Lower leg skin (tissue), 4 donors: ENCODE measurements around the gene DCDC2. TPM values are rescaled to one million over a fixed set of nuclear protein-coding genes. Genes with fewer than 3 reads are reported as not detected.

Experiments
- DNase-seq, 2 donors: peaks; one replicate each; pipeline ENCODE4 v3.0.0-alpha.2; 2019; ENCODE audit warnings: low spot score in 2 of 2
- H3K4me3 ChIP-seq: fragments of 200-600 bp; sonication (generic); 2 replicates; pipeline ENCODE4 v1.5.1; 2017; ENCODE audit warnings: mild to moderate bottlenecking, low read depth; ENCODE audit not compliant: poor library complexity, severe bottlenecking
- POLR2A ChIP-seq, 2 donors: fragments of 450-650 bp; IDR thresholded peaks; one replicate each; pipeline ENCODE4 v1.6.1; 2016 to 2017; ENCODE audit warnings: antibody characterized with exemption in 2 of 2, mild to moderate bottlenecking in 1 of 2, moderate library complexity in 1 of 2
- WGBS, 2 donors: methylation state at CpG; one replicate each; pipeline ENCODE4 v1.1.5; 2018; 5-methylcytosine and 5-hydroxymethylcytosine counted together
- intact Hi-C: fragments of 100-400 bp; cut with DNase I; formaldehyde crosslinking; loops from one replicate; pipeline ENCODE4 v1.15.0; 2023; ENCODE audit warnings: low total_unique reads
- total RNA-seq, 4 donors: library from RNA; depleted of rRNA; stranded (reverse); fragments of >200 nt; gene quantifications; one replicate each; pipeline ENCODE4 v1.1.0, GENCODE V29; 2016
- TF ChIP-seq, protein P1 (sequence below), 3 donors: fragments of 450-650 bp; IDR thresholded peaks; one replicate each; pipeline ENCODE4 v1.5.1; 2016; ENCODE audit warnings: antibody characterized with exemption in 3 of 3, mild to moderate bottlenecking in 3 of 3, moderate library complexity in 2 of 3

DCDC2 gene
- total RNA-seq, 4 donors from 2014 or later = 0.10 to 0.20 TPM; not detected in 2

GRCh38 chr6:24397631-24398030, 39.8 kb upstream of the DCDC2 start:
- no peak for DNase-seq
- no peak overlapping the region for H3K4me3 ChIP-seq
- intact Hi-C loops = loop anchor here (10.0 kb wide), 1 partner anchor 113 kb away; no protein-coding TSS in a partner anchor
- TF ChIP-seq, protein P1, sequence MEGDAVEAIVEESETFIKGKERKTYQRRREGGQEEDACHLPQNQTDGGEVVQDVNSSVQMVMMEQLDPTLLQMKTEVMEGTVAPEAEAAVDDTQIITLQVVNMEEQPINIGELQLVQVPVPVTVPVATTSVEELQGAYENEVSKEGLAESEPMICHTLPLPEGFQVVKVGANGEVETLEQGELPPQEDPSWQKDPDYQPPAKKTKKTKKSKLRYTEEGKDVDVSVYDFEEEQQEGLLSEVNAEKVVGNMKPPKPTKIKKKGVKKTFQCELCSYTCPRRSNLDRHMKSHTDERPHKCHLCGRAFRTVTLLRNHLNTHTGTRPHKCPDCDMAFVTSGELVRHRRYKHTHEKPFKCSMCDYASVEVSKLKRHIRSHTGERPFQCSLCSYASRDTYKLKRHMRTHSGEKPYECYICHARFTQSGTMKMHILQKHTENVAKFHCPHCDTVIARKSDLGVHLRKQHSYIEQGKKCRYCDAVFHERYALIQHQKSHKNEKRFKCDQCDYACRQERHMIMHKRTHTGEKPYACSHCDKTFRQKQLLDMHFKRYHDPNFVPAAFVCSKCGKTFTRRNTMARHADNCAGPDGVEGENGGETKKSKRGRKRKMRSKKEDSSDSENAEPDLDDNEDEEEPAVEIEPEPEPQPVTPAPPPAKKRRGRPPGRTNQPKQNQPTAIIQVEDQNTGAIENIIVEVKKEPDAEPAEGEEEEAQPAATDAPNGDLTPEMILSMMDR (IDR thresholded peaks at IDR 0.05) = no peak
- no peak for TF ChIP-seq POLR2A (IDR thresholded peaks at IDR 0.05)
- WGBS, 2 donors = 48 to 70% methylated on average over 1 of the region's 1 CpG

DNA sequence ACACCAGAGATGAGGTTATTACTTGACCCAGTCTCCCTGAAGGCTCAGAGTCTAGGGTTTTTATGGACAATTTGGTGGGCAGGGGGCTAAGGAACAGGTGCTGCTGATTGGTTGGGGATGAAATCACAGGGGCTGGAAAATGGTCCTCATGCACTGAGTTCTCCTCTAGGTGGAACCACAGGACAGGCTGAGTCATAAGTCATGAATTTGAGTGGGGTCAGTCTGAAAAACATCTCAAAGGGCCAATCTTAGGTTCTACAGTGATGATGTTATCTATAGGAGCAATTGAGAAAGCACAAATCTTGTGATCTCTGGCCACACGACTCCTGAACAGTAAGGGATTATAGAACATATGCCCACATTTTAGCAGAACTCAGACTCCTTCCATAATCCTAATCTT, 39.0 kb upstream of the DCDC2 start:
- intact Hi-C loops = loop anchor here (10.0 kb wide), 1 partner anchor 112 kb away; no protein-coding TSS in a partner anchor
- no peak overlapping the region for H3K4me3 ChIP-seq
- no peak for DNase-seq
- 91 to 92% methylated on average over 1 of the region's 1 CpG for WGBS, 2 donors
- TF ChIP-seq POLR2A (IDR thresholded peaks at IDR 0.05) = no peak
- TF ChIP-seq, protein P1 (IDR thresholded peaks at IDR 0.05) = no peak

GRCh38 chr6:24394780-24395437, 37.0 kb upstream of the DCDC2 start:
- 64 to 69% methylated on average over 4 of the region's 4 CpGs for WGBS, 2 donors
- no peak for DNase-seq
- TF ChIP-seq, protein P1 (IDR thresholded peaks at IDR 0.05) = no peak
- TF ChIP-seq POLR2A (IDR thresholded peaks at IDR 0.05) = no peak
- intact Hi-C loops = loop anchor here (10.0 kb wide), 1 partner anchor 110 kb away; no protein-coding TSS in a partner anchor
- no peak overlapping the region for H3K4me3 ChIP-seq

GRCh38 chr6:24394061-24394779, 36.4 kb upstream of the DCDC2 start:
- no peak for DNase-seq
- intact Hi-C loops = loop anchor here (10.0 kb wide), 1 partner anchor 109 kb away; no protein-coding TSS in a partner anchor
- 92 to 94% methylated on average over 2 of the region's 2 CpGs for WGBS, 2 donors
- TF ChIP-seq, protein P1 (IDR thresholded peaks at IDR 0.05) = no peak
- no peak for TF ChIP-seq POLR2A (IDR thresholded peaks at IDR 0.05)
- no peak overlapping the region for H3K4me3 ChIP-seq

DNA sequence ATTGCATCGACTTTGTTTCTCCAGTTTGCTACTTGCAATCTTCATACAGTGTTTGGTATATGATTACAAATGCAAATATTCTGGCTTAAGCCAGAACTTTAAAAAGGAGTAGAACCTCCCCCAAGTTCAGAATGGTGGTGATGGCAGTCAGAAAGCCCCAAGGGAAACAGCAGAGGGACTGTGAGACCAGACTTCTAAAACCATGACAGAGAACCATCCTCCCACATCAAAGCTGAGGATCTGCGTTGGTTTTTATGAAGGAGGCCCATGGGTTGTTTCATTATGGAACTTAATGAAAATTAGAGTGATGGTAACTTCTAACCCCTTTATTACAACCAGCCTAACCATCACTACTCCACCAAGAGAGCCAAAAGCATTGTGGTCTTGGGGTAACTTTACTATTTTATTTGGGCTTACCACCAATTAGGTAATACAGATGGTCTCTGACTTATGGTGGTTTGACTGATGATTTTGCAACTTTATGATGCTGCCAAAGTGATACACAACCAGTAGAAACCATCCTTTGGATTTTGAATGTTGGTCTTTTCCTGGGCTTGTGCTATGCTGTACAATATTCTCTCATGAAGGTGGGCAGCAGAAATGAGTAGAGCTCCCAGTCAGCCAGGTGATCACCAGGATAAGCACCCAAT, 34.0 kb upstream of the DCDC2 start:
- intact Hi-C loops = loop anchor here (10.0 kb wide), 1 partner anchor 107 kb away; no protein-coding TSS in a partner anchor
- no peak for DNase-seq
- 72 to 80% methylated on average over 2 of the region's 2 CpGs for WGBS, 2 donors
- TF ChIP-seq, protein P1 (IDR thresholded peaks at IDR 0.05) = no peak
- TF ChIP-seq POLR2A (IDR thresholded peaks at IDR 0.05) = no peak
- H3K4me3 ChIP-seq = no peak overlapping the region
